Measurements from ENCODE around the gene OR1D5. TPM values are rescaled to one million over a fixed set of nuclear protein-coding genes. Genes with fewer than 3 reads are reported as not detected.

The OR1D5 gene
- total RNA-seq, 1 donor from 2014 or later = not detected

Other genes with a start within 250 kb of the OR1D5 start
- not detected in 2 replicates for gene OR1D2, start 40.8 kb upstream of the OR1D5 start, total RNA-seq
- gene OR1G1, start 63.9 kb upstream of the OR1D5 start, total RNA-seq = not detected in 2 replicates
- gene OR1A2, start 133.9 kb upstream of the OR1D5 start, total RNA-seq = not detected in 2 replicates
- gene OR1A1, start 144.1 kb upstream of the OR1D5 start, total RNA-seq = not detected in 2 replicates
- not detected in 2 replicates for gene OR3A1, start 234.8 kb upstream of the OR1D5 start, total RNA-seq

All from renal cortical epithelial cell (primary cell).